ENCODE results near the gene TLE3. TPM values are rescaled to one million over a fixed set of nuclear protein-coding genes. Genes with fewer than 3 reads are reported as not detected.

Gene TLE3
- total and polyA plus RNA-seq, 9 donors, result 17.5 to 70.8 (median 58.9) TPM

DNA sequence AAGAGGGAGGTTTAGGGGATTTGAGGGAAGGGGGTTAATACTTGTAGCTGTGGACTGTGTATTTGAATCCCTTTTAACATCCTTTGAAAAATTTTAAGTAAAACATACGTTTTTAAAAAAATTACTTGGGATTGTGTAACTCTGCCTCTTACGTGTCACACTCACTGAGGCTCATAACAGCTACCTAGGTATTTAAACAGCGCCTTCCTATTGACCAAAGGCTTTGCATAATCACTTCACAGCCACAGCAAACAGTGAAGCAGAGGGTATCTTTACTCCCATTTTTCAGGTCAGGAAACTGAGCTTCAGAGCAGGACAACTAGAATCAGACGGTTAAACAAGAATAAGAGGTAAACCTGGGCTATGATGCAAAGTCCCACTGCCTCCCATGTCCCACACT lies 95.9 kb downstream of the TLE3 start:
- Histone ChIP-seq H3K36me3 (no peaks in the 10 kb centered on the region), H3K4me1 (ENCODE audit: insufficient read depth) (no peaks in the 10 kb centered on the region), H3K9me3 (peaks cover 0 to 3% of the 10 kb centered on the region in 2 donors), H3K27ac (no peak overlapping the region), H3K4me3 (no peak overlapping the region), H3K27me3 (no peaks in the 10 kb centered on the region)
- TF ChIP-seq POLR2A (IDR thresholded peaks at IDR 0.05) (no peak), EP300 (IDR thresholded peaks at IDR 0.05) (no peak)
- TF ChIP-seq, protein P1, sequence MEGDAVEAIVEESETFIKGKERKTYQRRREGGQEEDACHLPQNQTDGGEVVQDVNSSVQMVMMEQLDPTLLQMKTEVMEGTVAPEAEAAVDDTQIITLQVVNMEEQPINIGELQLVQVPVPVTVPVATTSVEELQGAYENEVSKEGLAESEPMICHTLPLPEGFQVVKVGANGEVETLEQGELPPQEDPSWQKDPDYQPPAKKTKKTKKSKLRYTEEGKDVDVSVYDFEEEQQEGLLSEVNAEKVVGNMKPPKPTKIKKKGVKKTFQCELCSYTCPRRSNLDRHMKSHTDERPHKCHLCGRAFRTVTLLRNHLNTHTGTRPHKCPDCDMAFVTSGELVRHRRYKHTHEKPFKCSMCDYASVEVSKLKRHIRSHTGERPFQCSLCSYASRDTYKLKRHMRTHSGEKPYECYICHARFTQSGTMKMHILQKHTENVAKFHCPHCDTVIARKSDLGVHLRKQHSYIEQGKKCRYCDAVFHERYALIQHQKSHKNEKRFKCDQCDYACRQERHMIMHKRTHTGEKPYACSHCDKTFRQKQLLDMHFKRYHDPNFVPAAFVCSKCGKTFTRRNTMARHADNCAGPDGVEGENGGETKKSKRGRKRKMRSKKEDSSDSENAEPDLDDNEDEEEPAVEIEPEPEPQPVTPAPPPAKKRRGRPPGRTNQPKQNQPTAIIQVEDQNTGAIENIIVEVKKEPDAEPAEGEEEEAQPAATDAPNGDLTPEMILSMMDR (IDR thresholded peaks at IDR 0.05), result no peak
- intact Hi-C loops (cut with DNase I), result no loop called here
- WGBS, 3 donors, result 77 to 80% (median 77%) methylated on average over 4 of the region's 4 CpGs
- DNase-seq, result no peak

DNA sequence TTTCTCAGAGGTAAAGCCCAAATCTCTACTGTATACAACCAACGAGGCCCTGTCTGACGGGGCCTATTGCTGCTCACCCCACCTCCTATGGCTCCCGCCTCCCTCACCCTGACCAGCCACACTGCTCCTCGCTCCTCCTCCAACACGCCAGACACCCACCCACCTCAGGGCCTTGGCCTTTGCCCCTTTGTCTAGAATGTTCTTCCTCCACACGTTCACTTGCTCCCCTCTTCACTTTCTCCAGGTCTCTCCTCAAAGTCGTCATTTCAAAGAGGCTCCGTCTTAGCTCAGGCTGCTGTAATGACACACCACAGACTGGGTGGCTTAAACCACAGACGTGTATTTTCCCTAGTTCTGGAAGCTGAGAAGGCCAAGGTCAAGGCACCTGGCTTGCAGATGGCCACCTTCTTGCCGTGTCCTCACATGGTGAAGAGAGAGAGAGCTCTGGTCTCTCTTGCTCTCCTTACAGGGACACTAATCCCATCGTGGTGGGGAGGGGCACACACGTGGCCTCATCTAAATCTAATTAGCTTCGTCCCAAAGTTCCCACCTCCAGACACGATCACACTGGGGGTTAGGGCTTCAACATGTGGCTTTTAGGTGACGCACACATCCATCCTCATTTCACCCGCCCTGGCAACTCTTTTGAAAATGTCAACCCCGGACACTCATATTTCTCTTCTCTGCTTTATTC lies 98.2 kb downstream of the TLE3 start:
- intact Hi-C loops (cut with DNase I), result no loop called here
- Histone ChIP-seq H3K4me3 (no peak overlapping the region), H3K27ac (no peak overlapping the region), H3K9me3 (peaks cover 0 to 3% of the 10 kb centered on the region in 2 donors), H3K4me1 (ENCODE audit: insufficient read depth) (no peaks in the 10 kb centered on the region), H3K36me3 (no peaks in the 10 kb centered on the region), H3K27me3 (no peaks in the 10 kb centered on the region)
- no peak for TF ChIP-seq POLR2A (IDR thresholded peaks at IDR 0.05)
- TF ChIP-seq EP300 (IDR thresholded peaks at IDR 0.05), result no peak
- TF ChIP-seq, protein P1 (IDR thresholded peaks at IDR 0.05), result no peak
- WGBS, 3 donors, result 70 to 74% (median 72%) methylated on average over 17 of the region's 17 CpGs
- no peak for DNase-seq

DNA sequence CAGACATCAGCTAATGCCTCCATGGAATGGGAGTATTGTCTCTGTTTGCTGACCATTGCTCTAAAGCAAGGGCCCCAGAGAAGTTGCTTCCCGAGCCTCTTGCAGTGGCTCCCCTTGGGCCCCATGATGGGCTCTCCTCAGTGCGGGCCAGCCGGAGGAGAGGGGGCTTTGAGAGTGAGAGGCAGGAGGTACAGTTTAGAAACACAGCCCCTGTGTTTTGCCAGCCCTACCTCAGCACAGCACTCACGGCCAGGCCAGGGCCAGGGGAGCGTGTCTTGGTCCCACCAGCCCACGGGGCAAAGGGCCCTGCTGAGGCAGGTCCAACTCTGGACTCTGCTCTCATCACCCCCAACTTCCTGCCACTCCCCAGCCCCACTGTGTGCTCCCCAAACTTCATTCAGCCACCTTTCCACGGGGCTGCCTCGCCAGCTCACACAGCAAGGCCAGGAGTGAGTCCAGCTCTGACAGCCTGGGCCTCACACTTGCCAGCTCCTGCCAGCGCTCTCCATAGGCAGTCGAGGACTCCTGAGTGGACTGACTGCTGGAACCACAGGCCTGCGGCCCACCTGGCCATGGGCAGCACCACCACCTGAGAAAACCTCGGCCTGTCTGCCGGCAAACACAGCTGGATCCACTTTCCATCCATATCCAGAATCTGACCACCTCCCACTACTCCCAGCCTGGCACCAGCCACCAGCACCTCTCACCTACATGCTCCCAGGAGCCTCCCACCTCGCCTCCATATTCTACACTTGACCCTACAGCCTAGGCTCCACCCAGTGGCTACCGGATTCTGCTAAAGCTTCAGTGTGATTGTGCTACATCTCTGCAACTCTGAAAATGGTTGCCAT lies 99.0 kb downstream of the TLE3 start:
- Histone ChIP-seq H3K9me3 (peaks cover 0 to 3% of the 10 kb centered on the region in 2 donors), H3K27ac (no peak overlapping the region), H3K27me3 (no peaks in the 10 kb centered on the region), H3K4me1 (ENCODE audit: insufficient read depth) (no peaks in the 10 kb centered on the region), H3K36me3 (no peaks in the 10 kb centered on the region), H3K4me3 (no peak overlapping the region)
- intact Hi-C loops (cut with DNase I), result no loop called here
- DNase-seq, result no peak
- WGBS, 3 donors, result 84 to 90% (median 89%) methylated on average over 15 of the region's 15 CpGs
- TF ChIP-seq, protein P1 (IDR thresholded peaks at IDR 0.05), result no peak
- TF ChIP-seq EP300 (IDR thresholded peaks at IDR 0.05) (no peak), POLR2A (IDR thresholded peaks at IDR 0.05) (no peak)

DNA sequence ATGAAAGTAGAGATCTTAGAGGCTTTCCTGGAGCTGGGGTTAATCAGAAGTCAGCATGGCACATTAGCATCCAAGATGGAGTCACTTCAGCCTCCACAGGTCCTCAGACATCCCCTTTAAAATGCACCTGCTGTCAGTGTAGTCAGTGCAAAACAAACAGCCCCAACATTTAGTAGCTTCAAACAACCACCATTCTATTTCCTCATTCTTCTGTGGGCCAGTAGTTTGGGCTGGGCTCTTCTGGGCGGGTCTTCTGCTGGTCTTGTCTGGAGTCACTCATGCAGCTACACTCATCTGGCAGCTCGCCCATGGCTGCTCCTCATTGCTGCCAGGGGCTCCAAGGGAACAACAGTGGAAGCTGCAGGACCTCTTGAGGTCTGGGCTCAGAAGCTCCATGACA lies 99.9 kb downstream of the TLE3 start:
- H3K4me1 ChIP-seq (ENCODE audit: insufficient read depth), result no peaks in the 10 kb centered on the region
- no peaks in the 10 kb centered on the region for H3K36me3 ChIP-seq
- WGBS, 3 donors, result 54 to 65% (median 56%) methylated on average over 2 of the region's 2 CpGs
- TF ChIP-seq, protein P1 (IDR thresholded peaks at IDR 0.05), result no peak
- TF ChIP-seq POLR2A (IDR thresholded peaks at IDR 0.05), result no peak
- TF ChIP-seq EP300 (IDR thresholded peaks at IDR 0.05), result no peak
- no peaks in the 10 kb centered on the region for H3K27me3 ChIP-seq
- intact Hi-C loops (cut with DNase I), result no loop called here
- no peak overlapping the region for H3K4me3 ChIP-seq
- no peak for DNase-seq
- H3K9me3 ChIP-seq, result no peaks in the 10 kb centered on the region
- no peak overlapping the region for H3K27ac ChIP-seq

MicroRNA genes within 50 kb of the gene (microRNA counts, 767-probe panel; counts per million panel counts)
- microRNA hsa-miR-629-5p, result 530 counts per million, percentile 78 among the panel's probes with 10 or more counts

Small RNA genes lying within 50 kb of the gene (microRNA-seq; reads per million reads assigned to microRNA genes)
- 53.4 to 419 (median 77.8) reads per million in 3 donors for gene MIR629

Small RNA genes lying within 50 kb of the gene (small RNA-seq; reads per million reads assigned to genes)
- 0.80 reads per million, percentile 47 among the genes with 10 or more reads in this experiment for gene MIR629
